ENCODE data around the gene CTCFL. TPM values are rescaled to one million over a fixed set of nuclear protein-coding genes. Genes with fewer than 3 reads are reported as not detected.

CTCFL gene
- total and polyA plus RNA-seq, 2 of the 13 experiments (the other 11 are each of a cell fraction or from before 2014, with no cell fraction given), result 0.04 TPM; not detected in 1

- TF ChIP-seq, protein P1, sequence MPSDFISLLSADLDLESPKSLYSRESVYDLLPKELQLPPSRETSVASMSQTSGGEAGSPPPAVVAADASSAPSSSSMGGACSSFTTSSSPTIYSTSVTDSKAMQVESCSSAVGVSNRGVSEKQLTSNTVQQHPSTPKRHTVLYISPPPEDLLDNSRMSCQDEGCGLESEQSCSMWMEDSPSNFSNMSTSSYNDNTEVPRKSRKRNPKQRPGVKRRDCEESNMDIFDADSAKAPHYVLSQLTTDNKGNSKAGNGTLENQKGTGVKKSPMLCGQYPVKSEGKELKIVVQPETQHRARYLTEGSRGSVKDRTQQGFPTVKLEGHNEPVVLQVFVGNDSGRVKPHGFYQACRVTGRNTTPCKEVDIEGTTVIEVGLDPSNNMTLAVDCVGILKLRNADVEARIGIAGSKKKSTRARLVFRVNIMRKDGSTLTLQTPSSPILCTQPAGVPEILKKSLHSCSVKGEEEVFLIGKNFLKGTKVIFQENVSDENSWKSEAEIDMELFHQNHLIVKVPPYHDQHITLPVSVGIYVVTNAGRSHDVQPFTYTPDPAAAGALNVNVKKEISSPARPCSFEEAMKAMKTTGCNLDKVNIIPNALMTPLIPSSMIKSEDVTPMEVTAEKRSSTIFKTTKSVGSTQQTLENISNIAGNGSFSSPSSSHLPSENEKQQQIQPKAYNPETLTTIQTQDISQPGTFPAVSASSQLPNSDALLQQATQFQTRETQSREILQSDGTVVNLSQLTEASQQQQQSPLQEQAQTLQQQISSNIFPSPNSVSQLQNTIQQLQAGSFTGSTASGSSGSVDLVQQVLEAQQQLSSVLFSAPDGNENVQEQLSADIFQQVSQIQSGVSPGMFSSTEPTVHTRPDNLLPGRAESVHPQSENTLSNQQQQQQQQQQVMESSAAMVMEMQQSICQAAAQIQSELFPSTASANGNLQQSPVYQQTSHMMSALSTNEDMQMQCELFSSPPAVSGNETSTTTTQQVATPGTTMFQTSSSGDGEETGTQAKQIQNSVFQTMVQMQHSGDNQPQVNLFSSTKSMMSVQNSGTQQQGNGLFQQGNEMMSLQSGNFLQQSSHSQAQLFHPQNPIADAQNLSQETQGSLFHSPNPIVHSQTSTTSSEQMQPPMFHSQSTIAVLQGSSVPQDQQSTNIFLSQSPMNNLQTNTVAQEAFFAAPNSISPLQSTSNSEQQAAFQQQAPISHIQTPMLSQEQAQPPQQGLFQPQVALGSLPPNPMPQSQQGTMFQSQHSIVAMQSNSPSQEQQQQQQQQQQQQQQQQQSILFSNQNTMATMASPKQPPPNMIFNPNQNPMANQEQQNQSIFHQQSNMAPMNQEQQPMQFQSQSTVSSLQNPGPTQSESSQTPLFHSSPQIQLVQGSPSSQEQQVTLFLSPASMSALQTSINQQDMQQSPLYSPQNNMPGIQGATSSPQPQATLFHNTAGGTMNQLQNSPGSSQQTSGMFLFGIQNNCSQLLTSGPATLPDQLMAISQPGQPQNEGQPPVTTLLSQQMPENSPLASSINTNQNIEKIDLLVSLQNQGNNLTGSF (CRISPR knock-in tag; IDR thresholded peaks at IDR 0.05), result no peak
- TF ChIP-seq CSRNP2 (CRISPR knock-in tag; conservative IDR thresholded peaks at IDR 0.05; ENCODE audit: low read depth) (no peak), ZNF652 (CRISPR knock-in tag; IDR thresholded peaks at IDR 0.05; ENCODE audit: borderline replicate concordance, low read depth) (no peak), MBNL3 (CRISPR knock-in tag; conservative IDR thresholded peaks at IDR 0.05) (no peak), TSC22D2 (CRISPR knock-in tag; IDR thresholded peaks at IDR 0.05; ENCODE audit: borderline replicate concordance) (no peak), CHD2 (IDR thresholded peaks at IDR 0.05; ENCODE audit: low read depth, low read length) (no peak), SP4 (CRISPR knock-in tag; IDR thresholded peaks at IDR 0.05) (no peak), ZNF629 (CRISPR knock-in tag; conservative IDR thresholded peaks at IDR 0.05) (no peak), ZNF773 (CRISPR knock-in tag; IDR thresholded peaks at IDR 0.05; ENCODE audit: borderline replicate concordance) (no peak), PLSCR1 (CRISPR knock-in tag; IDR thresholded peaks at IDR 0.05; ENCODE audit: borderline replicate concordance) (no peak), PRMT3 (CRISPR knock-in tag; IDR thresholded peaks at IDR 0.05; ENCODE audit: borderline replicate concordance, low read depth) (no peak), IRX3 (CRISPR knock-in tag; IDR thresholded peaks at IDR 0.05; ENCODE audit: borderline replicate concordance, low read depth) (no peak)
- TF ChIP-seq, protein P2, sequence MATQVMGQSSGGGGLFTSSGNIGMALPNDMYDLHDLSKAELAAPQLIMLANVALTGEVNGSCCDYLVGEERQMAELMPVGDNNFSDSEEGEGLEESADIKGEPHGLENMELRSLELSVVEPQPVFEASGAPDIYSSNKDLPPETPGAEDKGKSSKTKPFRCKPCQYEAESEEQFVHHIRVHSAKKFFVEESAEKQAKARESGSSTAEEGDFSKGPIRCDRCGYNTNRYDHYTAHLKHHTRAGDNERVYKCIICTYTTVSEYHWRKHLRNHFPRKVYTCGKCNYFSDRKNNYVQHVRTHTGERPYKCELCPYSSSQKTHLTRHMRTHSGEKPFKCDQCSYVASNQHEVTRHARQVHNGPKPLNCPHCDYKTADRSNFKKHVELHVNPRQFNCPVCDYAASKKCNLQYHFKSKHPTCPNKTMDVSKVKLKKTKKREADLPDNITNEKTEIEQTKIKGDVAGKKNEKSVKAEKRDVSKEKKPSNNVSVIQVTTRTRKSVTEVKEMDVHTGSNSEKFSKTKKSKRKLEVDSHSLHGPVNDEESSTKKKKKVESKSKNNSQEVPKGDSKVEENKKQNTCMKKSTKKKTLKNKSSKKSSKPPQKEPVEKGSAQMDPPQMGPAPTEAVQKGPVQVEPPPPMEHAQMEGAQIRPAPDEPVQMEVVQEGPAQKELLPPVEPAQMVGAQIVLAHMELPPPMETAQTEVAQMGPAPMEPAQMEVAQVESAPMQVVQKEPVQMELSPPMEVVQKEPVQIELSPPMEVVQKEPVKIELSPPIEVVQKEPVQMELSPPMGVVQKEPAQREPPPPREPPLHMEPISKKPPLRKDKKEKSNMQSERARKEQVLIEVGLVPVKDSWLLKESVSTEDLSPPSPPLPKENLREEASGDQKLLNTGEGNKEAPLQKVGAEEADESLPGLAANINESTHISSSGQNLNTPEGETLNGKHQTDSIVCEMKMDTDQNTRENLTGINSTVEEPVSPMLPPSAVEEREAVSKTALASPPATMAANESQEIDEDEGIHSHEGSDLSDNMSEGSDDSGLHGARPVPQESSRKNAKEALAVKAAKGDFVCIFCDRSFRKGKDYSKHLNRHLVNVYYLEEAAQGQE (IDR thresholded peaks at IDR 0.05; ENCODE audit: borderline replicate concordance in 1 of 2, low read depth in 1 of 2, low read length in 2 of 2), result no peak
- TF ChIP-seq, protein P3, sequence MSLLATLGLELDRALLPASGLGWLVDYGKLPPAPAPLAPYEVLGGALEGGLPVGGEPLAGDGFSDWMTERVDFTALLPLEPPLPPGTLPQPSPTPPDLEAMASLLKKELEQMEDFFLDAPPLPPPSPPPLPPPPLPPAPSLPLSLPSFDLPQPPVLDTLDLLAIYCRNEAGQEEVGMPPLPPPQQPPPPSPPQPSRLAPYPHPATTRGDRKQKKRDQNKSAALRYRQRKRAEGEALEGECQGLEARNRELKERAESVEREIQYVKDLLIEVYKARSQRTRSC (CRISPR knock-in tag; IDR thresholded peaks at IDR 0.05; ENCODE audit: low read depth), result no peak
These were observed 30.7 kb upstream of the CTCFL start (continued) for GRCh38 chr20:57555457-57556184.
